KMS-11 (cell line): ENCODE results near the gene SBK2.
"Not testable (repeated sequence)": the region's sequence is repeated elsewhere in the genome, so short reads cannot be mapped to it uniquely, and the experiment has no call there.

Experiments
- H2AFZ ChIP-seq: fragments of 200-600 bp; sonication (generic); 2 replicates; pipeline ENCODE4 v1.6.1; 2016; ENCODE audit warnings: antibody characterized with exemption, mixed run types, low read depth
- H3K27ac ChIP-seq: fragments of 200-600 bp; sonication (generic); 2 replicates; pipeline ENCODE4 v1.6.1; 2016; ENCODE audit warnings: mild to moderate bottlenecking, mixed run types
- H3K27me3 ChIP-seq: fragments of 200-600 bp; sonication (generic); 2 replicates; pipeline ENCODE4 v1.6.1; 2017; ENCODE audit warnings: mild to moderate bottlenecking, low read depth, mixed run types, moderate library complexity; ENCODE audit not compliant: insufficient read depth
- H3K36me3 ChIP-seq: fragments of 200-600 bp; sonication (generic); 2 replicates; pipeline ENCODE4 v1.6.1; 2017; ENCODE audit warnings: mild to moderate bottlenecking, mixed run types; ENCODE audit not compliant: insufficient read depth
- H3K4me1 ChIP-seq: fragments of 200-600 bp; sonication (generic); 2 replicates; pipeline ENCODE4 v1.6.1; 2016; ENCODE audit warnings: mild to moderate bottlenecking, low read depth, mixed run types; ENCODE audit not compliant: poor library complexity, severe bottlenecking
- H3K4me2 ChIP-seq: fragments of 200-600 bp; sonication (generic); 2 replicates; pipeline ENCODE4 v1.7.0; 2016; ENCODE audit warnings: mild to moderate bottlenecking, mixed run types
- H3K4me3 ChIP-seq: fragments of 200-600 bp; sonication (generic); IDR thresholded peaks from 2 replicates; pipeline ENCODE4 v1.6.1; 2017; ENCODE audit warnings: low read depth, low read length, mixed read lengths; ENCODE audit not compliant: insufficient read depth
- H3K79me2 ChIP-seq: fragments of 200-600 bp; sonication (generic); 2 replicates; pipeline ENCODE4 v1.6.1; 2016; ENCODE audit warnings: low read depth, mixed run types; ENCODE audit not compliant: insufficient read depth
- H3K9ac ChIP-seq: fragments of 200-600 bp; sonication (generic); 2 replicates; pipeline ENCODE4 v1.6.1; 2016; ENCODE audit warnings: mild to moderate bottlenecking, mixed run types
- H4K20me1 ChIP-seq: fragments of 200-600 bp; sonication (generic); 2 replicates; pipeline ENCODE4 v1.6.1; 2016; ENCODE audit warnings: mild to moderate bottlenecking, mixed run types; ENCODE audit not compliant: insufficient read depth
- TF ChIP-seq, protein P1 (sequence below): fragments of 200-600 bp; sonication (generic); conservative IDR thresholded peaks from 2 replicates; pipeline ENCODE4 v1.6.1; 2017; ENCODE audit warnings: low read depth, mild to moderate bottlenecking, antibody characterized with exemption, low read length, moderate library complexity, mixed read lengths

The SBK2 gene

DNA sequence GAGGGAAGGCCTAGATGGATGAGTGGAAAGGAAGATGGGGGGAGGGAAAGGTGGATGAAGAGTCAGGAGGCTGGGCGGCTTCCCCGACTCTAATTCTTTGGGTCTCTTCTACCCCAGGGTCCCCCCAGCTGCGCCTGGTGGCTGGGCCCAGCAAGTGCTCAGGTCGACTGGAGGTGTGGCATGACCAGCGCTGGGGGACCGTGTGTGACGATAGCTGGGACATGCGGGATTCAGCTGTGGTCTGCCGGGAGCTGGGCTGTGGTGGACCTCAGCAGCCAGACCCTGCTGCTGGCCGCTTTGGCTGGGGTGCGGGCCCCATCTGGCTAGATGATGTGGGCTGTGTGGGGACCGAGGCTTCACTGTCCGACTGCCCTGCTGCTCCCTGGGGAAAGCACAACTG is 39.2 kb downstream of the SBK2 start:
- Histone ChIP-seq H3K4me3 (no peak overlapping the region), H4K20me1 (no peaks in the 10 kb centered on the region), H3K4me1 (no peaks in the 10 kb centered on the region), H3K27me3 (peaks cover 95% of the 10 kb centered on the region), H3K9ac (no peak overlapping the region), H2AFZ (no peak overlapping the region), H3K27ac (no peak overlapping the region), H3K4me2 (no peak overlapping the region), H3K79me2 (no peaks in the 10 kb centered on the region), H3K36me3 (no peaks in the 10 kb centered on the region)
- TF ChIP-seq, protein P1, sequence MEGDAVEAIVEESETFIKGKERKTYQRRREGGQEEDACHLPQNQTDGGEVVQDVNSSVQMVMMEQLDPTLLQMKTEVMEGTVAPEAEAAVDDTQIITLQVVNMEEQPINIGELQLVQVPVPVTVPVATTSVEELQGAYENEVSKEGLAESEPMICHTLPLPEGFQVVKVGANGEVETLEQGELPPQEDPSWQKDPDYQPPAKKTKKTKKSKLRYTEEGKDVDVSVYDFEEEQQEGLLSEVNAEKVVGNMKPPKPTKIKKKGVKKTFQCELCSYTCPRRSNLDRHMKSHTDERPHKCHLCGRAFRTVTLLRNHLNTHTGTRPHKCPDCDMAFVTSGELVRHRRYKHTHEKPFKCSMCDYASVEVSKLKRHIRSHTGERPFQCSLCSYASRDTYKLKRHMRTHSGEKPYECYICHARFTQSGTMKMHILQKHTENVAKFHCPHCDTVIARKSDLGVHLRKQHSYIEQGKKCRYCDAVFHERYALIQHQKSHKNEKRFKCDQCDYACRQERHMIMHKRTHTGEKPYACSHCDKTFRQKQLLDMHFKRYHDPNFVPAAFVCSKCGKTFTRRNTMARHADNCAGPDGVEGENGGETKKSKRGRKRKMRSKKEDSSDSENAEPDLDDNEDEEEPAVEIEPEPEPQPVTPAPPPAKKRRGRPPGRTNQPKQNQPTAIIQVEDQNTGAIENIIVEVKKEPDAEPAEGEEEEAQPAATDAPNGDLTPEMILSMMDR: no peak

GRCh38 chr19:55496820-55497219 is 40.1 kb downstream of the SBK2 start:
- not testable (repeated sequence) for H3K4me2 ChIP-seq, H3K27ac ChIP-seq, H3K4me3 ChIP-seq, H3K79me2 ChIP-seq, H3K36me3 ChIP-seq, H4K20me1 ChIP-seq, H3K4me1 ChIP-seq, H3K9ac ChIP-seq, H2AFZ ChIP-seq
- peaks cover 96% of the 10 kb centered on the region for H3K27me3 ChIP-seq

DNA sequence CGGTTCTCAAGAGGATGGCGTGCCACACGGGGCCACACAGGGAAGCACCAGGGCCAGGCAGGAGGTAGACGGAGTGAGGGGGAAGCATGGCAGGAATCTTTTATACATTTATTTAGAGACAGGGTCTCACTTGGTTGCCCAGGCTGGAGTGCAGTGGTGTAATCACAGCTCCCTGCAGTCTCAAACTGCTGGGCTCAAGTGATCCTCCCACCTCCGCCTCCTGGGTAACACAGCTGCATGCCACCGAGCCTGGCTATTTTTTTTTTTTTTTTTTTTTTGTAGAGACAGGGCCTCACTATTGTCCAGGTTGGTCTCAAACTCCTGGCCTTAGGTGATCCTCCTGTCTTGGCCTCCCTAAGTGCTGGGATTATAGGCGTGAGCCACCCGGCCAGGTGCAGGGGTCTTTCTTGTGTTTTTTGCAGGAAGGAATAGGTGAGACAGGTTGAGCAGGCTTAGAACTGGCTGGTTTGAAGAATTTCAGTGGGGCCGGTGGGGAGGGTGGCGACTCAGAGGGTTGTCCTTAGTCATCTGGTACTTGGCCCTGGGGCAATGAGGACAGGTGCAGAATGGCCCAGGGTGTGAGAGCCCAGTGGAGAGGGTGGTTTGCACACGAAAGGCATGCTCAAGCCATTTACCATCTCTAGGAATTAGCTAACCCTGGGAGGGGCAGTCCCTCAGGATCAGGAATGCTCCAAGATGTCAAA is 41.1 kb downstream of the SBK2 start:
- Histone ChIP-seq H3K79me2 (no peaks in the 10 kb centered on the region), H3K27me3 (peaks cover 95% of the 10 kb centered on the region)

GRCh38 chr19:55494172-55494761 is 42.7 kb downstream of the SBK2 start:
- H3K4me2 ChIP-seq: no peak overlapping the region
- no peak overlapping the region for H2AFZ ChIP-seq
- TF ChIP-seq, protein P1: no peak
- H3K27ac ChIP-seq: no peak overlapping the region
- H3K79me2 ChIP-seq: no peaks in the 10 kb centered on the region
- H3K4me1 ChIP-seq: no peaks in the 10 kb centered on the region
- no peak overlapping the region for H3K9ac ChIP-seq
- H4K20me1 ChIP-seq: no peaks in the 10 kb centered on the region
- H3K27me3 ChIP-seq: peaks cover 97% of the 10 kb centered on the region
- no peak overlapping the region for H3K4me3 ChIP-seq
- no peaks in the 10 kb centered on the region for H3K36me3 ChIP-seq

More for the DNA sequence above, 41.1 kb downstream of the SBK2 start:
- H3K36me3 ChIP-seq: no peaks in the 10 kb centered on the region
- no peak overlapping the region for H3K27ac ChIP-seq
- no peak overlapping the region for H3K4me3 ChIP-seq
- TF ChIP-seq, protein P1: no peak
- H3K9ac ChIP-seq: no peak overlapping the region
- no peak overlapping the region for H2AFZ ChIP-seq
- no peaks in the 10 kb centered on the region for H3K4me1 ChIP-seq
- H4K20me1 ChIP-seq: no peaks in the 10 kb centered on the region
- no peak overlapping the region for H3K4me2 ChIP-seq

DNA sequence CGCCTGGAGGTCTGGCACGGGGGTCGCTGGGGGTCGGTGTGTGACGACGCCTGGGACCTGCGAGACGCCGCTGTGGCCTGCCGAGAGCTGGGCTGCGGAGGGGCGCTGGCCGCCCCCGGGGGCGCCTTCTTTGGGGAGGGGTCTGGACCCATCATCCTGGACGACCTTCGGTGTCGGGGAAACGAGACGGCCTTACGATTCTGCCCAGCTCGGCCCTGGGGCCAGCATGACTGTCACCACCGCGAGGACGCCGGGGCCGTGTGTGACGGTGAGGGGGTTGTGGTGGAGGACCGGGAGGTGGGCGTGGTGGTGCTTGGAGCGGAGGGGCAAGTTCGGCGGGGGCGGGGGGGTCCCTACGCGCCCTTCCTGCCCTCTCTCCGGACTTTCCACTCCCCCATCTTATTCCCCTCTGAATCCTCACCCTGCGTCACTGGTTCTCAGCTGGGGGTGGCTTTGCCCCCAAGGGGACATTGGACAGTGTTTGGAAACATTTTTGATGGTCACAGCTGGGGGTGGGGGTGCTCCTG is 43.2 kb downstream of the SBK2 start:
- H3K4me3 ChIP-seq: no peak overlapping the region
- no peak overlapping the region for H3K27ac ChIP-seq
- H3K27me3 ChIP-seq: peaks cover 95% of the 10 kb centered on the region
- no peak overlapping the region for H3K9ac ChIP-seq
- H4K20me1 ChIP-seq: no peaks in the 10 kb centered on the region
- no peaks in the 10 kb centered on the region for H3K79me2 ChIP-seq
- no peak overlapping the region for H2AFZ ChIP-seq
- no peaks in the 10 kb centered on the region for H3K36me3 ChIP-seq
- no peak overlapping the region for H3K4me2 ChIP-seq
- no peaks in the 10 kb centered on the region for H3K4me1 ChIP-seq
- TF ChIP-seq, protein P1: no peak
